GM19099 (cell line): ENCODE results near the gene CYTH1.

Experiments
- POLR2A ChIP-seq: IDR thresholded peaks from 3 replicates; pipeline ENCODE4 v1.6.1; 2011; ENCODE audit warnings: low read depth; ENCODE audit not compliant: insufficient read length; ENCODE audit errors: extremely low read depth

CYTH1 gene

GRCh38 chr17:78781893-78782304 is at the start of gene CYTH1:
Gene CYTH1, minus strand, starts transcription at chr17:78782273. Its CDS starts 50 bp downstream, at chr17:78782223.
- TF ChIP-seq POLR2A: no peak

- no peak for TF ChIP-seq POLR2A
These were observed 47.4 kb upstream of the CYTH1 start for GRCh38 chr17:78829477-78829876.

GRCh38 chr17:78828470-78829185 is 46.6 kb upstream of the CYTH1 start:
- TF ChIP-seq POLR2A: no peak

GRCh38 chr17:78826836-78827509 is 44.9 kb upstream of the CYTH1 start:
- no peak for TF ChIP-seq POLR2A

- TF ChIP-seq POLR2A: no peak
These were observed 44.3 kb upstream of the CYTH1 start for GRCh38 chr17:78826421-78826820.

GRCh38 chr17:78825696-78826095 is 43.6 kb upstream of the CYTH1 start:
- TF ChIP-seq POLR2A: no peak

- no peak for TF ChIP-seq POLR2A
These were observed 42.2 kb upstream of the CYTH1 start for GRCh38 chr17:78824240-78824639.

GRCh38 chr17:78823282-78824046 is 41.4 kb upstream of the CYTH1 start:
- no peak for TF ChIP-seq POLR2A

GRCh38 chr17:78822552-78822951 is 40.5 kb upstream of the CYTH1 start:
- TF ChIP-seq POLR2A: no peak

GRCh38 chr17:78821961-78822360 is 39.9 kb upstream of the CYTH1 start:
- no peak for TF ChIP-seq POLR2A

- no peak for TF ChIP-seq POLR2A
These were observed 38.8 kb upstream of the CYTH1 start for GRCh38 chr17:78820841-78821240.

GRCh38 chr17:78819806-78820792 is 38.0 kb upstream of the CYTH1 start:
- no peak for TF ChIP-seq POLR2A

- TF ChIP-seq POLR2A: no peak
These were observed 37.3 kb upstream of the CYTH1 start for GRCh38 chr17:78819402-78819801.

- no peak for TF ChIP-seq POLR2A
These were observed 36.9 kb upstream of the CYTH1 start for GRCh38 chr17:78818932-78819331.
